HG02840 (cell line): ENCODE data around the gene CYP4F3.
"Not testable (repeated sequence)": the region's sequence is repeated elsewhere in the genome, so short reads cannot be mapped to it uniquely, and the experiment has no call there.

Experiments
- ATAC-seq: cut with Tn5 transposase; IDR thresholded peaks from one replicate; pipeline ENCODE4 v1.9.1; 2021; ENCODE audit warnings: mild to moderate bottlenecking, moderate library complexity, moderate number of reproducible peaks; ENCODE audit not compliant: unreplicated experiment, low FRiP score

Gene CYP4F3

DNA sequence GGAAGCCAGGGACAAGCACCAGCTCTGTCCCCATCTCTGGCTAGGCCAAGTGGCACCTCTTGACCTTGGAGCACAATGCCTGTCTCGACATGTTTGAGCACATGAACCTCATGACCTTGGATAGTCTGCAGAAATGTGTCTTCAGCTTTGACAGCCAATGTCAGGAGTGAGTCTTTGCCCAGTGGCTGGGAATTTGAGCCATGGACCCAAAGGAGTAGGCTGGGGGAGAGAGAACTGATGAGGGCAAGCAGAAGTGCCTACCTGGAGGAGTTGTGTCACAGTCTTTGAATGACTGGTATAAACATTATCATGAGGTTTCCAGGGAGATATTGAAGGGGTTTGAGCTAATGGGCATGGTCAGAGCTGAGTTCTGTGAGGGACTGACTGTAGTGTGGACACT is 25.5 kb downstream of the CYP4F3 start:
- no peak for ATAC-seq

DNA sequence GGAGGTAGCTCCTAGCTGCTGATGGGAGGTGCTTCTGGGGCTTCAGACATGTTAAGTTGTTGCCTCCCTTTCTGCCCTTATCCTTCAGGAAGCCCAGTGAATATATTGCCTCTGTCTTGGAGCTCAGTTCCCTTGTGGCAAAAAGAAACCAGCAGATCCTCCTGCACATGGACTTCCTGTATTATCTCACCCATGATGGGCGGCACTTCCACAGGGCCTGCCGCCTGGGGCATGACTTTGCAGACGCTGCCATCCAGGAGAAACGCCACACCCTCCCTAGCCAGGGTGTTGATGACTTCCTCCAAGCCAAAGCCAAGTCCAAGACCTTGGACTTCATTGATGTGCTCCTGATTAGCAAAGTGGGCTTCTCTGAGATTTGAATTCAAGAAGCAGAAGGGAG is 26.2 kb downstream of the CYP4F3 start:
- no peak for ATAC-seq

- ATAC-seq, result no peak
Observed at GRCh38 chr19:15669440-15669839, 28.7 kb downstream of the CYP4F3 start.

DNA sequence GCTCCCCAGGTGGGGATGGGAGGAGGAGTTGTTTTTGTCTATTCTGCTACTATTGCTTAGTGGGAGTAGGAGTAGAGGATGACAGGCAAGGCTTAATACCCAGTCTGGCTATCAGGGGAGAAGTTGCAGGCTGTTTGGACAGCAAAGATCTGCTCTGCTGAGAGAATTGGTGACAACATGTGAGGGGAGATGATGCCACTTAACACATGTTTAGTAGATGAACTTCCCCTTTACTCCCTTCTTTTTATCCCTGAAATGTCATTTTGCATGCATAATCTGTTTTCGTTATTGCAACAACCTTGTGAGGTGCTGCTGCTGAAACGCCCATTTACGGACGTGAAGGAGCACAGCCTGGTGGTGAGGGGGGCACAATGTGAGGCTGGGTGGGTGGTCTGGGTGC is 29.2 kb downstream of the CYP4F3 start:
- no peak for ATAC-seq

DNA sequence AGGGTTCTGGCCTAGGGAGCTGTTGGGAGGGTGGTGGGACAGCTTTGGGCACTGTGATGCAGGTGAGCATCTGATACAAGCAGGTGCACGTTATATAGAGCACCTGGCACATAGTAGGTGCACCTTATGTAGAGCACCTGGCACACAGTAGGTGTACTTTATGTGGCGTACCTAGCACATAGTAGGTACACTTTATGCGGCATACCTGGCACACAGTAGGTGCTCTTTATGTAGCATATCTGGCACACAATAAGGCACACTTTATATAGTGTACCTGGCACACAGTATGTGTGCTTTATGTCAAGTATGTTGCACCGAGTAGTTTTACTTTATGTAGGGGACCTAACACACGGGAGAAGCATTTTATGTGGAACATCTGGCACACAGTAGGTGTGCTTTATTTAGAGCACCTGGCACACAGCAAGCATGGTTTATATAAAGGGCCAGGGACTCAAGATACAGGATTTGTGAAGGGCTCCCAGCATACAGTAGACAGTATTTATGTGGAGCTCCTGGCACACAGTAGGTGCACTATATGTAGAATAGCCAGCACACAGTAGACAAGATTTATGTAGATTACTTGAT is 30.6 kb downstream of the CYP4F3 start:
- ATAC-seq, result no peak

DNA sequence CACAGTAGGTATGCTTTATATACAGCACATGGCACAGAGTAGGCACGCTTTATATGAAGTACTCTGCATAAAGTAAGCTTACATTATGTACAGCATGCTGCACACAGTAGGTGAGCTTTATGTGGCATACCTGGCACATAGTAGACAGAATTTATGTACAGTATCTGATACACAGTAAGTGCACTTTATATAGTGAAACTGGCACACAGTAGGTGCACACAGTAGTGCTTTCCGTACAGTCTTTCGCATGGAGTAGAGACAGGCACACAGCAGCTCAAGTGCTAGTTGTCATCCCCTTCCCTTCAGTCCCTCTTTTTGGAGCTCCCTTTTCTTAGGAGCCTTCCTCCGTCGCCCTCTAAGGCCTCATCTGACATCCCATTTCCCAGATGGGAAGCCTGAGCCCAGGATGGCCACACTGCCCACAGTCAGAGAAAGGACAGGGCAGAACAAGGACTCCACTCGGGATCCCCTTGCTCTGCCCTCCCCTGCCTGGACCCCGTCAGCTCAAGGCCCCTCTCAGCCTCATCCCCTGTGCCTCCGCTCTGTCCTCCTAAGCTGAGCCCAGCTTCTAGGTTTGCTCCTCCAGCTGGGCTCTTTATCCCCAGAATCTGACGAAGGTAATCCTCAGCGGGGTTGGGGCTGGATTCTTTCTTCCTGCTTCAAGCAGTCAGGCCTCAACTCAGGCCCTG is 31.3 kb downstream of the CYP4F3 start:
- ATAC-seq, result no peak

DNA sequence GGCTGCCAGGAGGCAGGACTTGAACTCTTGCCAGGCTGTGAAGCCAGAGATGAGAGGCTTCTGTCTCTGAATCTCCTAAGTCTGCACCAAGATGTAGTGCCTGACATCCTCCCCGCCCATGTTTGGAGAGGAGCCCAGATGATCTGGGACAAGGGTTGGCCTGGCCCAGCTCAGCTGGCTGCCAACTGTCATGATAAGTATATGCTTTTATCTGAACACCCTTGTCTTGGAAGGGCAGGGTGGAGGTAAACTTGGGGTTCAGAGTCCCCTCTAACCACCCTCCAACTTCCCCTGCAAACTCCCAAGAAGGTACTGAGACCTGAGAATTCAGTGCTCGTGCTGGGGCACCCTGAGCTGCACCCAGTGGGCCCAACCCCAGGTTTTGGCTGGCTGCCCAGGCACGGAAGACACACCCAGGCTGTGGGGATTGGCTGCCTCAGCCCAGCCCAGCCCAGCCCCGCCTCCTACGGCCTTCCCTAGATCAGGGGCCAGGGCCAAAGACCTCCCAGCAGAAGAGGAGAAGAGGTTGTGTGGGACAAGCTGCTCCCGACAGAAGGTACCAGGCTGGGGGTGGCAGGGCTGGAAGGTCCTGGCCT is 32.0 kb downstream of the CYP4F3 start, which contains the start of gene CYP4F12:
CYP4F12 (plus strand) TSS at position 508 of the 596 bp plus-strand sequence. CDS start 443 bp downstream, outside the sequence.
- ATAC-seq, result no peak

DNA sequence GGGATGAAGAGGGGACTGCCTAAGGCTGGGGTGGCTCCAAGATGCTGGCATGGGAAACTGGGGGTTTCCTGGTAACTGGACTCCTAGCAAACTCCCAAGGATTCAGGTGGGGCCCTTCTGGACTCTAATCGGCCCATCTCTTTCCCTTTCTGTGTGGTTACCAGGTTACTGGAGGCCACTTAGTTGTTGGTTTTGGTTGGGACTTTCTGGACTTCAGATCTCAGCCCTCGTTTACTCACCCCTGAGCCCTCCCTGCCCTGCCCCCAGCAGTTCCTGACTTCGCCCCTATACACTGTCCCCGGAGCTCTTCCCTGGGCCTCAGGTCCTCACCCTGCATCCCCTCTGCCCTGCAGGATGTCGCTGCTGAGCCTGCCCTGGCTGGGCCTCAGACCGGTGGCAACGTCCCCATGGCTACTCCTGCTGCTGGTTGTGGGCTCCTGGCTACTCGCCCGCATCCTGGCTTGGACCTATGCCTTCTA is 32.5 kb downstream of the CYP4F3 start:
- ATAC-seq, result no peak

DNA sequence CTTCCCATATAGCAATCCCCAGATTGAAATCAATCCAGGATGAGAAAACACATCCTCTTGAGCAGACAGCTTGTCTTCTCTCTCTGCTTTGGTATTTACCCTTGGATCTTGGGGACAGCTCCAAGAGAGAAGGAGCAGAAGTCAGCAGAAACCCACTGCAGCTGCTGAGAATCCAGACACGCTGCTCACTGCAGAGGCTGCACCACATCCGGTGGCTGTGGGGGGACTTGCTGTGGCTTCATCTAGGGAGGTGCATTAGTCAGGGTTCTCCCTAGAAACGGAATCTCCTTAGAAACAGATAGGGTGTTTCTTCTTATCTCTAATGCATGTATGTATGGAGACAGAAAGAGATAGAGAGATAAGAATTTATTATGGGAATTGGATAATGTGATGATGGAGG is 34.9 kb downstream of the CYP4F3 start:
- ATAC-seq, result no peak

DNA sequence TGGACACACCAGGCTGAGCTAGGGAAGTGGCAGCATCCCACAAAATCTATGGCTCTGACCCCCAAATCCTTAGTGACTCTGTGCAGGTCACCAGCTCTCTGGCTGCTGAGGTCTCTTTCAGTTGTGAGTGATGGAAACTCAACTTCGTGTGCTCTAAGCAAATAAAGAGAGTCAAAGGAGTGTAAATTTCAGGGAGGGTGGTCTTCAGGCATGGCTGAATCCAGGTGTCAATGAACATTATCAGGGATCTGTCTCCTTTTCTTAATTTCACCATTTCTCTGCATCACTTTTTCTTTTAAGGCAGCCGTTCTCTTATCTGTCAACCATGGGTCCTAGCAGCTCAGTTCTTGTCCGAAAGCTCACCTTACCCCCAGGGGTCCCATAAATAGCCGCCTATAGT is 38.4 kb downstream of the CYP4F3 start:
- no peak for ATAC-seq

GRCh38 chr19:15679865-15680264 is 39.2 kb downstream of the CYP4F3 start:
- ATAC-seq, result not testable (repeated sequence)

GRCh38 chr19:15680478-15681322 is 40.0 kb downstream of the CYP4F3 start:
- no peak for ATAC-seq

GRCh38 chr19:15683411-15683810 is 42.7 kb downstream of the CYP4F3 start:
- no peak for ATAC-seq

GRCh38 chr19:15684828-15685227 is 44.1 kb downstream of the CYP4F3 start:
- ATAC-seq, result no peak

DNA sequence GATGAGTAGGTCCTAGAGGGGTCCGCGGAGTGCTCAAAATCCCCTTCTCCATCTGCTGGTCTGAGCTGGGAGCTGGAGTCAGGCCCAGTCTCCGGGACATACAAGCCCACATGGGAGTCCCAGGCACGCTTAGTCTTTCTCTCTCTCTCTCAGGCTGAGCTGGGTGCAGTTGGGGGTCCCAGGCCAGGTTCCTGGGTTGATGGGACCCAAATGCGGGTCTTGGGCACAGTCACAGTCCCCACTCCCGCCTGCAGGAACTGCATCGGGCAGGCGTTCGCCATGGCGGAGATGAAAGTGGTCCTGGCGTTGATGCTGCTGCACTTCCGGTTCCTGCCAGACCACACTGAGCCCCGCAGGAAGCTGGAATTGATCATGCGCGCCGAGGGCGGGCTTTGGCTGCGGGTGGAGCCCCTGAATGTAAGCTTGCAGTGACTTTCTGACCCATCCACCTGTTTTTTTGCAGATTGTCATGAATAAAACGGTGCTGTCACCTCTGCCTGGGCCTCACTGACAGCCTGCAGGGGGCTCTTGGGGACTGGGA is 56.0 kb downstream of the CYP4F3 start:
- no peak for ATAC-seq

DNA sequence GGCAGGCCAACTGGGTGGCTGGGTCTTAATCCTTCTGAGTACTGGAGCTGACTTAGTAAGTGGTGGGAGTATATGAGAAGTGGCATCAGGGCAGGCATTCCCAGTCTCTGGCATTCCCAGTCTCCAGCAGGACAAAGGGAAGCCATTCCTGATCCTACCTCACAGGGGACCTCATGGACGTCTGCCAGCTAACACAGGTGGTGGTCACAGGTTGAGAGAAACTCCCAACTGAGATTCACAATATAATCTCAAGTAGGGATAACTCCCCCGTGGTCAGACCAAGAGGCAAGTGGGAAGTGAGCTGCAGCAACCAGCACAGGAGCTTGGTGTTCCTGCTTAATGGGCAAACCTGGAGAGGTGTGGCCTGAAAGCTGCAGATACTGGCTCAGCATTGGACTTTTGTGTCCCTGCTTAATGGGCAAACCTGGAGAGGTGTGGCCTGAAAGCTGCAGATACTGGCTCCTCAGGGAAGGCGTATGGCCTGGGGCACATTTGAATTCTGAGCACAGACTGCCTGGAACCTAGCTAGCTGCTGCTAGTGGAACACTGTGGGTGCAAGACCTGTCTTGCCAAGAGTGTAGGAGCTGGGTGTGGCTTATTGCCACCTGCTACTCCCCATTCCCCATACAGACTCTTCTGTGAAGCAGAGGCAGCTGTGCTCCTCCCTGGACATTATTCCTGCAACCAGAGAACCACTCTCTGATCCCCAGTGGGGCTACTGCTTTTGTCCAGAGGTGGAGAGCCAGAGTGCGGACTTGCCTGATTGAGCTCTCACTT is 61.2 kb downstream of the CYP4F3 start:
- no peak for ATAC-seq

DNA sequence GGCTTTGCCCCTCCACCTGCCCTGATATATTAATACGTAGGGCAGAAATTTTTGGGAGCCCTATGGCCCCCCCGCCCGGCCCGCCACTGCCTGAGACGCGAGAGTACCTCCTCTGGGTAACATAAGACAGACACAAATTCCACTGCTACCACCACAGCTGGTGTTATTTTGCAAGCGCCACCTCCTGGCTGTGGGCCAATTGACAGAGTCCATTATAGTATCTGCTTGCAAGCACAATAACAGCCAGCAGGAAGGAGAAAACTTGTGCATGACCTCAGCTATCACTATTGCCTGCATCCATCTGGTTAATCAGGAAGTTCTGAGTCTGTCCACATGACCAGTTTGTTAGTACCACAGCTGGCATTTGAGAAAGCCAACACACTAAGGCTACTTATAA is 61.8 kb downstream of the CYP4F3 start:
- no peak for ATAC-seq
